ENCODE measurements around the gene SMIM32.

SMIM32 gene

DNA sequence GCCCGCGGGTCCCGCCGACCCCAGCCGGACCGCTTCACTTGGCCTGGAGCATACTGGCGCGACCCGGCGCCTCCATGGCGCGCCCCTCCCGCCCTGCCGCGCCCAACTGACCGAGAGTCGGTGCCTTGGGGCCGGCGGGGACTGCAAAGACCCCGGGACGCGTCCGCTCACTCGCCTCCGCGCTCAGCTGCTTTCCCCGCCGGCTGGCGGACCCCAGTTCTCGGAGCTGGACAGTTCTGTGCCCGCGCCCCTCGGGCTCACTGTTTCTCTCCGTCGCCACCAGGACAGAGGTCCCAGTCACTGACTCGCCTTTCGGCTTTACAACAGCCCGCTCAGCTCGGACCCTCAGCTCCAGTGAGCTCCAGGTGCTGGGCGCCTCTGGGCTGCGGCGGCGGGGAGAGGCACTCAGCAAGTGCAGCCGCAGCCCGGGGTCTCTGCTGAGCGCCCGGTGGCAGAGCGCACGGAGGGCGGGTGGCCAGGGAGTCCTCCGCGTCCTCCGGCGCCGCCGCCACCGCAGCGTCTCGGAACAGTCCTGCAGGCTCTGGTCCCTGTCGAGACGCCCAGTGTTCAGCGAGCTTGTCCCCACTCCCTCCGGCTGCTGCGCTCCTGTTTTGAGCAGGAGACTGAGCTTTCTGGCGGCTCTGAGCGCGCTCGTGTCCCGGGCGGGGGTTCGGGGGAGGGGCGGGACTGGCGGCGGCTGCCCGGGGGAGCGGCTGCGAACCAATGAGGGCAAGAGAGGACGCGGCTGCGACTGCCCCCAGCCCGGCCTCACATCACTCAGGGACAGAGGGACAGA lies at the start of gene SMIM32:
TSS of gene SMIM32 (minus strand) at position 637 of the 796 bp plus-strand sequence. CDS start 638 bp downstream, outside the sequence.
- DNase-seq (ENCODE audit: low read depth), result no peak
- TF ChIP-seq, protein P1, sequence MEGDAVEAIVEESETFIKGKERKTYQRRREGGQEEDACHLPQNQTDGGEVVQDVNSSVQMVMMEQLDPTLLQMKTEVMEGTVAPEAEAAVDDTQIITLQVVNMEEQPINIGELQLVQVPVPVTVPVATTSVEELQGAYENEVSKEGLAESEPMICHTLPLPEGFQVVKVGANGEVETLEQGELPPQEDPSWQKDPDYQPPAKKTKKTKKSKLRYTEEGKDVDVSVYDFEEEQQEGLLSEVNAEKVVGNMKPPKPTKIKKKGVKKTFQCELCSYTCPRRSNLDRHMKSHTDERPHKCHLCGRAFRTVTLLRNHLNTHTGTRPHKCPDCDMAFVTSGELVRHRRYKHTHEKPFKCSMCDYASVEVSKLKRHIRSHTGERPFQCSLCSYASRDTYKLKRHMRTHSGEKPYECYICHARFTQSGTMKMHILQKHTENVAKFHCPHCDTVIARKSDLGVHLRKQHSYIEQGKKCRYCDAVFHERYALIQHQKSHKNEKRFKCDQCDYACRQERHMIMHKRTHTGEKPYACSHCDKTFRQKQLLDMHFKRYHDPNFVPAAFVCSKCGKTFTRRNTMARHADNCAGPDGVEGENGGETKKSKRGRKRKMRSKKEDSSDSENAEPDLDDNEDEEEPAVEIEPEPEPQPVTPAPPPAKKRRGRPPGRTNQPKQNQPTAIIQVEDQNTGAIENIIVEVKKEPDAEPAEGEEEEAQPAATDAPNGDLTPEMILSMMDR (IDR thresholded peaks at IDR 0.05; ENCODE audit: control insufficient read depth, extremely low read depth, insufficient read depth), result no peak
- no peak within 1 kb of the TSS for H3K4me3 ChIP-seq (ENCODE audit: low read depth, low read length)

DNA sequence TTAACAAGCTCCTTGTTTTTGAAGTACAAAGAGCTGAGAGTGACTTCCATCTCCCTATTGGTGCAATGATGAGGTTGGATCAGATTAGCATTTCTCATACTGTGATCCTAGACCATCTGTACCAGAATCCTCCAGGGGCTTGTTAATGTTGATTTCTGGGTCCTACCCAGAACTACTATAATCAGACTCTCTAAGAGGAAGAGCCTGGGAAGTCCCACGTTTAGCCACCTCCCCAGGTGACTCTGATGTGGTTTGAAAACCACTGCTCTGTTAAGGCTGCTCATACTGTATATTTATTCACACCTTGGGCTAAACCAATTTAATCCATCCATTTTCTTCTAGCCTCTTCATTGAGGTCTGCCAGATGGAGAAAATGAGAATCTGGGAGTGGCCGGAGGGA lies 49.6 kb upstream of the SMIM32 start:
- no peak for DNase-seq (ENCODE audit: low read depth)
- no peak overlapping the region for H3K4me3 ChIP-seq (ENCODE audit: low read depth, low read length)
- TF ChIP-seq, protein P1 (IDR thresholded peaks at IDR 0.05; ENCODE audit: control insufficient read depth, extremely low read depth, insufficient read depth), result no peak

DNA sequence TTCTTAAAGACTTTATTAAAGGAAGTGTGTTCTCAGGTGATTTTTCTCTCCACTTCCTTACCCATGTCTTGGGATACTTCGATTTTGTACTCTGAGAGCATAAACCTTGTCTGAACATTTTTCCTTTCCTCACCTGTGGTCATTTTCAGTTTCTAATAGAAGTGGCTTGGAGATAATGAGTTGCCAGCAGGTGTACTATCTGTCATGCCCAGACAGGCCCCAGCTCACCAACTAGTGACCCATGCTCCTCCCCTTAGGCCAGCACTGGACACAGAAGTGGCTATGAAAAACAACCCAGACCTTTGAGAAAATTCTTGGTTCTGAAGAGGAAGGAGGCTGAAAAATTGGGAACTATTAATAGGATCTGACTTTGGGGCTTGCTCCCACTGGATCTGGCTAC lies 49.2 kb upstream of the SMIM32 start:
- no peak overlapping the region for H3K4me3 ChIP-seq (ENCODE audit: low read depth, low read length)
- TF ChIP-seq, protein P1 (IDR thresholded peaks at IDR 0.05; ENCODE audit: control insufficient read depth, extremely low read depth, insufficient read depth), result no peak
- DNase-seq (ENCODE audit: low read depth), result no peak

DNA sequence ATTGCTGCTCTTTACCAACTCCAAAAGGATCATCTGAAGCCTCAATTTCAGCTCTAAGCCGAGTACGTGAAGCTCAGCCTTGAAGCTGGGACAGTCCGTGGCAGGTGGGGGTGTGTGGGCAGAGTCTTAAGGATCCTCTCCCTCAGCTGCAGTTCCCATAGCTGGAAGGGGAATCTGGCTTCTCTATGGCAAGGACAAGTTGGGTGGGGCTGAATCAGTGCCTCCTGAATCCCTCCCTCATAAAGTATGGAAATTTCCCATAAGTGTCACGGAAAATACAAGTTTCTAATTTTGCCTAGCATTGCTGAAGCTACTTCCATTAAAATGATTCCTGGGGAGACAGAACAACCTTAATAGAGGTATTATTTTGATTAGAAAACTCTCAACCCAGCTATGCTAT lies 47.9 kb upstream of the SMIM32 start:
- DNase-seq (ENCODE audit: low read depth), result no peak
- TF ChIP-seq, protein P1 (IDR thresholded peaks at IDR 0.05; ENCODE audit: control insufficient read depth, extremely low read depth, insufficient read depth), result no peak
- H3K4me3 ChIP-seq (ENCODE audit: low read depth, low read length), result no peak overlapping the region

DNA sequence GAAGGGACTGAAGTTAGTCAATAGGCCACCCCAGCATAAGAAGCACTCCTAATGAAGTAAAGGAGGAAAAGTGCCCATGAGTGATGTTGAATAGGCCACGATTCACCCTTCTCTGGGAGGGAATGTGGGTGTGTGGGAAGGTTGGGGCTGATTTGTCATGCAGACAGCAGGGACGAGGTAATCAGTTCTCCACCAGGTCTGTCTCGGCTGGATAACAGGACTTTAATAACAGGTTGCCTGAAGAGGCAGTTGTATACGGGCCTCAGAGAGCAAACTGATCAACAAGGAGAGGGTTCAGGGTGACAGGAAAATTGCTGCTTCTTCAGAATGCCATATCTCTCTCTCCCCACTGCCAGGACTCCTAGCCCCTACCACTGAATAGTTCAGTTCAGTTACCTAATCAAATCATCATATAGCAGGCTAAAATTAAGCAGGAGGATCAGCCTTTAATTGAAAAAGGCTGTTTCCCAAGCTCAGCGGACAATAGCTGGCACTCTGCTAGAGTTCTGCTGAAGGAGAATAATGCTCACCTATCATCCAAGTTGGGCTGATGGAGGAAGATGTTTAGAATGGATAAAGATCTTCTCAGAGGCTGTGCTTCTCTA lies 43.6 kb upstream of the SMIM32 start:
- H3K4me3 ChIP-seq (ENCODE audit: low read depth, low read length), result no peak overlapping the region
- TF ChIP-seq, protein P1 (IDR thresholded peaks at IDR 0.05; ENCODE audit: control insufficient read depth, extremely low read depth, insufficient read depth), result no peak
- no peak for DNase-seq (ENCODE audit: low read depth)

DNA sequence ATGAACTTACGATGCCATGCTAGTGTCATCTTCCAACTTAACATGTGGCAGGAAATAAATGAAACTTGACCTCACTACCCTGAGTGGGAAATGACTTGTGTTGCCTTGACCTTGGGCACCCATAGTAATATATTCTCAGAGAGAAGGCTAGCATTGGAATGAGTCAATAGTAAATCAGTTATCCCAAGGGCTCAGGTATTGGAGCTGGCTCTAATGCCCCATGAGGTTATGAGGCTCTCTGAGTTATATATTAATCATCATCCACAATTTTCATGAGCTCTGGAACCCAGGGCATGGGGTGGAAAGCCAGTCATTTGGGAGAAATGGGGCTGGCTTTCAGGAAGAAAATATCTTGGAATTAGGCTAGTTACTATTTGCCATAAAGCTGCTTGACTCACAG lies 42.4 kb upstream of the SMIM32 start:
- DNase-seq (ENCODE audit: low read depth), result no peak
- H3K4me3 ChIP-seq (ENCODE audit: low read depth, low read length), result no peak overlapping the region
- TF ChIP-seq, protein P1 (IDR thresholded peaks at IDR 0.05; ENCODE audit: control insufficient read depth, extremely low read depth, insufficient read depth), result no peak

Data from LNCaP clone FGC (cell line).